Measurements from ENCODE around the gene C5orf52. TPM values are rescaled to one million over a fixed set of nuclear protein-coding genes. Genes with fewer than 3 reads are reported as not detected.

Gene C5orf52
- total RNA-seq, result not detected in 2 replicates

GRCh38 chr5:157670662-157671591, at the start of gene C5orf52:
C5orf52 (plus strand) TSS chr5:157671533; CDS start chr5:157671615, 82 bp downstream.

GRCh38 chr5:157652377-157652692, 19.0 kb upstream of the C5orf52 start, which contains the start of gene SOX30:
SOX30 (minus strand) TSS chr5:157652438; CDS start chr5:157652078, 360 bp downstream.

Other genes with a start within 250 kb of the C5orf52 start
- gene NIPAL4, start 211.3 kb upstream of the C5orf52 start, total RNA-seq, result 0.07 TPM in 2 replicates
- gene ADAM19, start 95.8 kb upstream of the C5orf52 start, total RNA-seq, result 24.6 and 26.9 TPM in 2 replicates
- gene SOX30, start 19.1 kb upstream of the C5orf52 start, total RNA-seq, result not detected in 2 replicates
- gene THG1L, start 59.9 kb downstream of the C5orf52 start, total RNA-seq, result 16.6 and 24.0 TPM in 2 replicates
- gene LSM11, start 72.2 kb downstream of the C5orf52 start, total RNA-seq, result 5.0 and 6.1 TPM in 2 replicates
- 177 and 188 TPM in 2 replicates for gene CLINT1, start 187.6 kb downstream of the C5orf52 start, total RNA-seq

All from smooth muscle cell of the pulmonary artery (primary cell).